ENCODE measurements around the gene FAM163B.

FAM163B gene

GRCh38 chr9:133558191-133559126, 50.7 kb downstream of the FAM163B start:
- no peaks in the 10 kb centered on the region for H3K36me3 ChIP-seq (ENCODE audit: insufficient read depth, low read length)
- no peaks in the 10 kb centered on the region for H3K79me2 ChIP-seq (ENCODE audit: control insufficient read depth, insufficient read depth, low read length, unreplicated experiment)
- 0 out of 2 replicates have a peak overlapping the region, but pooled peaks have one; percentile 9 for H3K4me3 ChIP-seq (ENCODE audit: low read depth, low read length)
- H3K27me3 ChIP-seq (ENCODE audit: insufficient read depth, low read length), result no peaks in the 10 kb centered on the region
- H2AFZ ChIP-seq (ENCODE audit: low read length, unreplicated experiment), result peak overlapping the region; percentile 65
- H3K4me1 ChIP-seq (ENCODE audit: control insufficient read depth, insufficient read depth, low read length, unreplicated experiment), result peaks cover 22% of the 10 kb centered on the region
- H3K27ac ChIP-seq (ENCODE audit: low read depth, low read length), result peak overlapping the region; percentile 54

GRCh38 chr9:133557581-133557980, 51.6 kb downstream of the FAM163B start:
- H3K27ac ChIP-seq (ENCODE audit: low read depth, low read length), result no peak overlapping the region
- no peak overlapping the region for H3K4me3 ChIP-seq (ENCODE audit: low read depth, low read length)
- no peaks in the 10 kb centered on the region for H3K79me2 ChIP-seq (ENCODE audit: control insufficient read depth, insufficient read depth, low read length, unreplicated experiment)
- H3K4me1 ChIP-seq (ENCODE audit: control insufficient read depth, insufficient read depth, low read length, unreplicated experiment), result peaks cover 16% of the 10 kb centered on the region
- no peaks in the 10 kb centered on the region for H3K27me3 ChIP-seq (ENCODE audit: insufficient read depth, low read length)
- no peaks in the 10 kb centered on the region for H3K36me3 ChIP-seq (ENCODE audit: insufficient read depth, low read length)
- H2AFZ ChIP-seq (ENCODE audit: low read length, unreplicated experiment), result no peak overlapping the region

DNA sequence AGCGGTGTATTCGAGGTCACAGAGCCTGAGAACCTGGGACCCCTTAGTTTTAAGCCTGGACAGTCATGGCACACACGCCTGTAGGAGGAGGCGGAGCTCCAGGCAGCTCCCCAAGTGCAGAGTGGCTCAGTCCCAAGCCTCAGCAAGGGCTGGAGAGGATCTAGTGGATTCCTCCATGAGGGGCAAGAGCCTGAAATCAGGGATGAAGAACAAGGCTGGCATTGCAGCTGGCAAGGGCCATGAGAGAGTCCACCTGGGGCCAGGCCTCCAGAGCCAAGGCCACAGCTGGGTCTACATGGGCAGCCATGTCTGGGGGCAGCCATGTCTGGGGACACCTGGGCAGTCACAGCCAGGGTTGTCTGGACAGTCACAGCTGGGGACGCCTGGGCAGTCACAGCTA, 52.8 kb downstream of the FAM163B start:
- H3K36me3 ChIP-seq (ENCODE audit: insufficient read depth, low read length), result no peaks in the 10 kb centered on the region
- no peak overlapping the region for H2AFZ ChIP-seq (ENCODE audit: low read length, unreplicated experiment)
- H3K79me2 ChIP-seq (ENCODE audit: control insufficient read depth, insufficient read depth, low read length, unreplicated experiment), result no peaks in the 10 kb centered on the region
- H3K4me1 ChIP-seq (ENCODE audit: control insufficient read depth, insufficient read depth, low read length, unreplicated experiment), result peaks cover 16% of the 10 kb centered on the region
- no peak overlapping the region for H3K4me3 ChIP-seq (ENCODE audit: low read depth, low read length)
- H3K27me3 ChIP-seq (ENCODE audit: insufficient read depth, low read length), result no peaks in the 10 kb centered on the region
- H3K27ac ChIP-seq (ENCODE audit: low read depth, low read length), result no peak overlapping the region

DNA sequence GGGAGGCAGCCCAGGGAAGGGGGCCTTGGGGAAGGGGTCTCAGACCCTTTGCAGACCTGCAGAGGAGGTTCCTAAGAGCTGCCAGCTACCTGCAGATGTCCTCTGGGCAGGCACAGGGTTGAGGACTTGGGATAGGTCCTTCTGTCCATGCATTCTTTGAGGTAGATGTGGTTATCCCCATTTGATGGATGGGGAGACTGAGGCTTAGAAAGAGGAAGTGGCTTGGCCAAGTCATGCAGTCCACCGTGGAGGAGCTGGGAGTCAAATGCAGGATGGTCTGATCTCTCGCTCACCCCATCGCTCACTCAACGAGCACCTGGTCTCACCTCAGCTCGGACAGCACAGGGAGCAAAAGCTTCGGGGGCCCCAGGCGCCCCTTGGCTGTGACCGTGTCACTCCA, 54.5 kb downstream of the FAM163B start:
- H3K27ac ChIP-seq (ENCODE audit: low read depth, low read length), result no peak overlapping the region

DNA sequence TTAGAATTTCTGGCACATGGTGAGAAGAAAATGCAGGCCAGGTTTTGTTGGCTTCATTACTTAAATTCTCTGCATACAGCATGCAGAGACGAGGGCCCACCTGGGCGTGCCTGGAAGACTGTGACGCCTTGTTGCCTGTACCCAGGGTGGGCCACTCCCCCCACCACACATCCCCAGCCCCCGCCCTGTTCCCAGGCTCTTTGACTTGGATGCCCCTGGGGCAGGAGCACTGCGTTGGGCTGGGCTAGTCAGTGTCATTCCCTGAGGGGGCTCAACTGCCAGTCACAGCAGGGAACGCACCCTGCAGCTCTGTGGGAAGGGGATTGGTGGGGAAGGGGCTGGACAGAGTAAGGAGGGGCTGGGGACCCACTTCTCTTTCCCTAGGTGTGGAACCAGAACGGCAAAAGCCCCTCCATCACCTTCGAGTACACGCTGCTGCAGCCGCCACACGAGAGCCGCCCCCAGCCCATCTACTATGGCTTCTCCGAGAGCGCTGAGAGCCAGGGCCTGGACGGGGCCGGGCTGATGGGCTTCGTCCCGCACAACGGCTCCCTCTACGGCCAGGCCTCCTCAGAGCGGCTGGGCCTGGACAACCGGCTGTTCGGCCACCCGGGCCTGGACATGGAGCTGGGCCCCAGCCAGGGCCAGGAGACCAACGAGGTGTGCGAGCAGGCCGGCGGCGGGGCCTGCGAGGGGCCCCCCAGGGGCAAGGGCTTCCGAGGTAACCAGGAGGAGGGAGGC, 55.0 kb downstream of the FAM163B start:
- H3K79me2 ChIP-seq (ENCODE audit: control insufficient read depth, insufficient read depth, low read length, unreplicated experiment), result no peaks in the 10 kb centered on the region
- H3K4me3 ChIP-seq (ENCODE audit: low read depth, low read length), result no peak overlapping the region
- H3K36me3 ChIP-seq (ENCODE audit: insufficient read depth, low read length), result no peaks in the 10 kb centered on the region
- no peak overlapping the region for H2AFZ ChIP-seq (ENCODE audit: low read length, unreplicated experiment)
- H3K4me1 ChIP-seq (ENCODE audit: control insufficient read depth, insufficient read depth, low read length, unreplicated experiment), result peaks cover 16% of the 10 kb centered on the region
- H3K27ac ChIP-seq (ENCODE audit: low read depth, low read length), result no peak overlapping the region
- H3K27me3 ChIP-seq (ENCODE audit: insufficient read depth, low read length), result no peaks in the 10 kb centered on the region

More for the DNA sequence above, 54.5 kb downstream of the FAM163B start:
- H3K27me3 ChIP-seq (ENCODE audit: insufficient read depth, low read length), result no peaks in the 10 kb centered on the region
- no peaks in the 10 kb centered on the region for H3K36me3 ChIP-seq (ENCODE audit: insufficient read depth, low read length)
- H2AFZ ChIP-seq (ENCODE audit: low read length, unreplicated experiment), result no peak overlapping the region
- no peak overlapping the region for H3K4me3 ChIP-seq (ENCODE audit: low read depth, low read length)
- no peaks in the 10 kb centered on the region for H3K79me2 ChIP-seq (ENCODE audit: control insufficient read depth, insufficient read depth, low read length, unreplicated experiment)
- H3K4me1 ChIP-seq (ENCODE audit: control insufficient read depth, insufficient read depth, low read length, unreplicated experiment), result peaks cover 16% of the 10 kb centered on the region

- no peak overlapping the region for H3K27ac ChIP-seq (ENCODE audit: low read depth, low read length)
- no peak overlapping the region for H3K4me3 ChIP-seq (ENCODE audit: low read depth, low read length)
- H3K79me2 ChIP-seq (ENCODE audit: control insufficient read depth, insufficient read depth, low read length, unreplicated experiment), result no peaks in the 10 kb centered on the region
- no peaks in the 10 kb centered on the region for H3K36me3 ChIP-seq (ENCODE audit: insufficient read depth, low read length)
- H3K4me1 ChIP-seq (ENCODE audit: control insufficient read depth, insufficient read depth, low read length, unreplicated experiment), result peaks cover 5% of the 10 kb centered on the region
- H3K27me3 ChIP-seq (ENCODE audit: insufficient read depth, low read length), result no peaks in the 10 kb centered on the region
- H2AFZ ChIP-seq (ENCODE audit: low read length, unreplicated experiment), result no peak overlapping the region
These were observed 56.1 kb downstream of the FAM163B start for GRCh38 chr9:133553123-133553522.

GRCh38 chr9:133552236-133552635, 57.0 kb downstream of the FAM163B start:
- H3K4me3 ChIP-seq (ENCODE audit: low read depth, low read length), result no peak overlapping the region
- no peak overlapping the region for H3K27ac ChIP-seq (ENCODE audit: low read depth, low read length)
- H3K36me3 ChIP-seq (ENCODE audit: insufficient read depth, low read length), result no peaks in the 10 kb centered on the region
- no peaks in the 10 kb centered on the region for H3K27me3 ChIP-seq (ENCODE audit: insufficient read depth, low read length)
- H2AFZ ChIP-seq (ENCODE audit: low read length, unreplicated experiment), result no peak overlapping the region
- no peaks in the 10 kb centered on the region for H3K4me1 ChIP-seq (ENCODE audit: control insufficient read depth, insufficient read depth, low read length, unreplicated experiment)
- H3K79me2 ChIP-seq (ENCODE audit: control insufficient read depth, insufficient read depth, low read length, unreplicated experiment), result no peaks in the 10 kb centered on the region

DNA sequence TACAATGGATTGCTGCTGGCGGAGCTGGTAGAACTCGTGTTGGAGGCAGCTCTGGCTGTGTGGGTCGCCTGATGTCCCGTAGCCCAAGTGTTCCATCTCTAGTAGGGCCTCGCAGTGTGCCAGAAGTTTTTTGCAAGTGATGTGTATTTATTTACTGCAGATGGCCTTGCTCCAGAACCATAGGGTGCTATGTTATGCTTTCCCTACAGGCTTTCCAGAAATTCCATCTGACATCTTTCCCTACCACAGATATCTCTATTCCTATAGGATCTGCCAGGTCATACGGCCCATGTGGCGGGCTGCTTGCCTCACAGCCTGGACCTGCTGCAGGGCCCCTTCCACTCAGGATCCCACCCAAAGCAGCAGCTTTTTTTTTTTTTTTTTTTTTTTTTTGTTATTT, 57.7 kb downstream of the FAM163B start:
- Histone ChIP-seq H3K27me3 (ENCODE audit: insufficient read depth, low read length) (no peaks in the 10 kb centered on the region), H3K36me3 (ENCODE audit: insufficient read depth, low read length) (no peaks in the 10 kb centered on the region), H3K4me3 (ENCODE audit: low read depth, low read length) (no peak overlapping the region), H3K4me1 (ENCODE audit: control insufficient read depth, insufficient read depth, low read length, unreplicated experiment) (no peaks in the 10 kb centered on the region), H3K27ac (ENCODE audit: low read depth, low read length) (no peak overlapping the region), H2AFZ (ENCODE audit: low read length, unreplicated experiment) (no peak overlapping the region), H3K79me2 (ENCODE audit: control insufficient read depth, insufficient read depth, low read length, unreplicated experiment) (no peaks in the 10 kb centered on the region)

DNA sequence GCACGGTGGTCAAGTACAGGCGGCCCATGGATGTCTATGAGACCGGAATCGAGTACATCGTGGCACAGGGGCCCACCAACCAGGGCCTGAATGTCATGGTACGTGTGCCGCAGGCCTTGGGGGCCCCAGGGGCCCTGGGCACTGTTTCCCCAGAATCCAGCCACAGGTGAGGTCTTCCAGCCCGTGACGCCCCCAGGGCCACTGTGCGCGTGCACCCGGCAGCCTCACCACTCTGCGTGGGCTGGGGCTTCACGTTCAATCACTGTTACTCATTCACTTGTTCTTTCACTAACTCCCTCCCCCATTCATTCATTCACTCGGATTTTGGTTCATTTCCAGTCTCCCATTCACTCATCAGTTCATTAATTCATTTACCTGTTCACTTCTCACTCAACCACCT, 62.1 kb downstream of the FAM163B start:
- Histone ChIP-seq H3K36me3 (ENCODE audit: insufficient read depth, low read length) (no peaks in the 10 kb centered on the region), H3K27ac (ENCODE audit: low read depth, low read length) (no peak overlapping the region), H2AFZ (ENCODE audit: low read length, unreplicated experiment) (no peak overlapping the region), H3K4me3 (ENCODE audit: low read depth, low read length) (no peak overlapping the region), H3K4me1 (ENCODE audit: control insufficient read depth, insufficient read depth, low read length, unreplicated experiment) (no peaks in the 10 kb centered on the region), H3K79me2 (ENCODE audit: control insufficient read depth, insufficient read depth, low read length, unreplicated experiment) (no peaks in the 10 kb centered on the region), H3K27me3 (ENCODE audit: insufficient read depth, low read length) (no peaks in the 10 kb centered on the region)

DNA sequence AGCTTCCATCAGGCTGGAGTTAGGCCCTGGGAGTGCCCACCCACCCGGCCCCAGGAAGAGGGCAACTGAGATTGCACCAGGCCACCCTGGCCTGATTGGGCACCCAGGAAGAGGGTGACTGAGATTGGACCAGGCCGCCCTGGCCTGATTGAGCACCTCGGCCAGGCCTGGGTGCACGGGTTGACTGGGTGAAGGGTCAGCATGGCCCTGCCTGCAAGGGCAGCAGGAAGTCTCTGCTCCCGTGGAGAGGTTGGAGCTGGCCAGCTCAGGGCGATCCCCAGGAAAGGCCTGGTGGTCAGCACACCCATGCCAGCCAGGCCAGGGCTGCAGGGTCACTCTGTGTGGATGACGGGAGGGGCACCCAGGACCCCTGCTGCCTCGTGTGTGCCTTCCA, 62.9 kb downstream of the FAM163B start:
- Histone ChIP-seq H3K4me3 (ENCODE audit: low read depth, low read length) (no peak overlapping the region), H3K36me3 (ENCODE audit: insufficient read depth, low read length) (no peaks in the 10 kb centered on the region), H3K27me3 (ENCODE audit: insufficient read depth, low read length) (no peaks in the 10 kb centered on the region), H3K79me2 (ENCODE audit: control insufficient read depth, insufficient read depth, low read length, unreplicated experiment) (no peaks in the 10 kb centered on the region), H3K4me1 (ENCODE audit: control insufficient read depth, insufficient read depth, low read length, unreplicated experiment) (no peaks in the 10 kb centered on the region), H3K27ac (ENCODE audit: low read depth, low read length) (no peak overlapping the region), H2AFZ (ENCODE audit: low read length, unreplicated experiment) (no peak overlapping the region)
